B cell (primary cell): ENCODE results near the gene TMEM128. TPM values are rescaled to one million over a fixed set of nuclear protein-coding genes. Genes with fewer than 3 reads are reported as not detected.

ENCODE experiments used
- ATAC-seq: fragments of 200-7000 bp; cut with Tn5 transposase; one replicate; pipeline ENCODE4 v1.10.0; 2021; ENCODE audit warnings: low read depth, mild to moderate bottlenecking, moderate number of reproducible peaks, moderate library complexity
- CTCF ChIA-PET: fragments of 350-600 bp; sonication (Branson Sonifier 250); formaldehyde crosslinking; loops from one replicate; lab custom pipeline; 2021; ENCODE audit warnings: antibody characterized with exemption, inconsistent platforms; lab: Charles Lee
- POLR2A ChIA-PET: fragments of 350-600 bp; sonication (Branson Sonifier 250); formaldehyde crosslinking; loops from one replicate; lab custom pipeline; 2021; ENCODE audit warnings: antibody characterized with exemption; lab: Charles Lee
- DNase-seq: peaks from one replicate; pipeline ENCODE4 v3.0.0; 2013
- H2AFZ ChIP-seq: 2 replicates; pipeline ENCODE4 v1.6.1; 2012; ENCODE audit warnings: mild to moderate bottlenecking, low read depth, low read length; ENCODE audit not compliant: insufficient read depth, poor library complexity, severe bottlenecking
- H3K27ac ChIP-seq, 2 donors: 1 replicate in 1 of 2; 2 replicates in 1 of 2; pipeline ENCODE4 v1.5.1; 2012 to 2013; ENCODE audit warnings: low read length in 2 of 2, mild to moderate bottlenecking in 2 of 2, moderate library complexity in 1 of 2
- H3K27me3 ChIP-seq, 4 experiments: fragments of 200-600 bp in 1 of 4; sonication (generic) in 1 of 4; replicated peaks in 1 of 4; 1 replicate in 2 of 4; 2 replicates in 2 of 4; pipeline versions ENCODE4 v1.6.1 to v1.7.0; 2013 to 2016; ENCODE audit warnings: low read length in 3 of 4, mild to moderate bottlenecking in 2 of 4, mixed read lengths in 1 of 4, moderate library complexity in 1 of 4; ENCODE audit not compliant: insufficient read depth in 4 of 4, control insufficient read depth in 3 of 4; ENCODE audit errors: control extremely low read depth in 1 of 4
- H3K36me3 ChIP-seq, 2 experiments: replicated peaks in 1 of 2; 1 replicate in 1 of 2; 2 replicates in 1 of 2; pipeline versions ENCODE4 v1.6.1 to v1.7.1; 2013; ENCODE audit warnings: low read length in 1 of 2; ENCODE audit not compliant: insufficient read depth in 2 of 2, control insufficient read depth in 1 of 2; ENCODE audit errors: control extremely low read depth in 1 of 2, extremely low read depth in 1 of 2
- H3K4me1 ChIP-seq, 2 donors: fragments of 200-600 bp in 1 of 2; sonication (generic) in 1 of 2; 1 replicate in 1 of 2; 2 replicates in 1 of 2; pipeline versions ENCODE4 v1.5.1 to v1.6.1; 2013 to 2017; ENCODE audit warnings: low read length in 2 of 2; ENCODE audit not compliant: control insufficient read depth in 2 of 2, insufficient read depth in 2 of 2
- H3K4me2 ChIP-seq: replicated peaks from 2 replicates; pipeline ENCODE3; 2012; ENCODE audit warnings: mild to moderate bottlenecking, low read depth, low read length; ENCODE audit not compliant: poor library complexity, severe bottlenecking
- H3K4me3 ChIP-seq, 5 experiments: fragments of 200-600 bp in 1 of 5; sonication (generic) in 1 of 5; 1 replicate in 3 of 5; 2 replicates in 2 of 5; pipeline versions ENCODE4 v1.5.1 to v1.7.0; 2011 to 2016; ENCODE audit warnings: low read length in 4 of 5, mild to moderate bottlenecking in 4 of 5, low read depth in 2 of 5, control low read depth in 1 of 5, moderate library complexity in 1 of 5; ENCODE audit not compliant: insufficient read depth in 1 of 5; ENCODE audit errors: control extremely low read depth in 1 of 5, extremely low read depth in 1 of 5
- H3K79me2 ChIP-seq: fragments of 200-600 bp; sonication (generic); one replicate; pipeline ENCODE4 v1.6.0; 2016; ENCODE audit warnings: low read length; ENCODE audit not compliant: control insufficient read depth, insufficient read depth
- H3K9ac ChIP-seq: fragments of 200-600 bp; sonication (generic); 2 replicates; pipeline ENCODE4 v1.6.1; 2017; ENCODE audit warnings: mild to moderate bottlenecking, low read length, moderate library complexity
- H3K9me3 ChIP-seq, 3 donors: one replicate each; pipeline versions ENCODE4 v1.6.1 to v1.7.1; 2013; ENCODE audit warnings: low read length in 2 of 3; ENCODE audit not compliant: control insufficient read depth in 2 of 3, insufficient read depth in 1 of 3; ENCODE audit errors: control extremely low read depth in 1 of 3
- H4K20me1 ChIP-seq: 2 replicates; pipeline ENCODE4 v1.6.0; 2012; ENCODE audit warnings: mild to moderate bottlenecking, low read length; ENCODE audit not compliant: insufficient read depth, control insufficient read depth, poor library complexity, severe bottlenecking
- H3K27ac Mint-ChIP-seq: one replicate; pipeline ENCODE4 v1.8.0; 2021; ENCODE audit warnings: mixed read lengths
- H3K27me3 Mint-ChIP-seq: one replicate; pipeline ENCODE4 v1.8.0; 2021; ENCODE audit warnings: mixed read lengths
- H3K4me1 Mint-ChIP-seq: one replicate; pipeline ENCODE4 v1.8.0; 2021; ENCODE audit warnings: mixed read lengths
- H3K4me3 Mint-ChIP-seq: one replicate; pipeline ENCODE4 v1.8.0; 2021; ENCODE audit warnings: mixed read lengths
- H3K9me3 Mint-ChIP-seq: one replicate; pipeline ENCODE4 v1.8.0; 2022; ENCODE audit warnings: mixed read lengths; ENCODE audit not compliant: insufficient read depth
- CTCF ChIP-seq: fragments of 200-600 bp; IDR thresholded peaks from one replicate; pipeline ENCODE4 v1.8.0; 2022; ENCODE audit warnings: antibody characterized with exemption, mild to moderate bottlenecking
- EZH2 ChIP-seq: IDR thresholded peaks from 2 replicates; pipeline ENCODE4 v1.6.1; 2012; ENCODE audit warnings: borderline replicate concordance, low read depth, mild to moderate bottlenecking, moderate library complexity, low read length; ENCODE audit not compliant: insufficient read depth, poor library complexity, severe bottlenecking
- WGBS: methylation state at CpG from one replicate; pipeline ENCODE4 v1.1.5; 2013; ENCODE audit warnings: missing lambda C conversion rate; ENCODE audit not compliant: insufficient coverage; 5-methylcytosine and 5-hydroxymethylcytosine counted together
- intact Hi-C: fragments of 100-400 bp; cut with micrococcal nuclease; formaldehyde crosslinking; loops from one replicate; pipeline ENCODE4 v1.10.0; 2022
- polyA plus RNA-seq: library from polyadenylated mRNA; depleted of rRNA; stranded (reverse); fragments of >200 nt; gene quantifications from 2 replicates; pipeline ENCODE4 v1.2.3, GENCODE V29; 2012
- total RNA-seq, 2 donors: library from RNA; stranded (reverse); fragments of 120-200 nt in 1 of 2; gene quantifications; 1 replicate in 1 of 2; 2 replicates in 1 of 2; pipeline versions ENCODE4 v1.2.3 to v1.2.4, GENCODE V29; 2013 to 2022

TMEM128 gene
- total and polyA plus RNA-seq, 2 donors (not counting 1 experiment from before 2014, with no cell fraction given), result 10.2 to 17.3 TPM

GRCh38 chr4:4206204-4206603 is 41.8 kb downstream of the TMEM128 start:
- H3K4me3 Mint-ChIP-seq, result no peak overlapping the region
- no peak overlapping the region for H3K4me2 ChIP-seq
- no peaks in the 10 kb centered on the region for H3K79me2 ChIP-seq
- DNase-seq (no peak), ATAC-seq (no peak)
- peaks cover 0 to 3% (median 0%) of the 10 kb centered on the region in 3 donors for H3K9me3 ChIP-seq
- no peak overlapping the region for H3K9ac ChIP-seq
- intact Hi-C loops, result no loop called here
- H4K20me1 ChIP-seq, result no peaks in the 10 kb centered on the region
- H3K4me3 ChIP-seq, result no peak overlapping the region
- peaks cover 0 to 10% (median 5%) of the 10 kb centered on the region in 4 experiments for H3K27me3 ChIP-seq
- H3K36me3 ChIP-seq, result no peaks in the 10 kb centered on the region
- ChIA-PET POLR2A (no interaction called here), CTCF (no interaction called here)
- peaks cover 48% of the 10 kb centered on the region for H3K27me3 Mint-ChIP-seq
- no peak overlapping the region for H3K27ac ChIP-seq
- no peak for TF ChIP-seq EZH2
- no peak for TF ChIP-seq CTCF
- no peaks in the 10 kb centered on the region for H3K4me1 Mint-ChIP-seq
- no peaks in the 10 kb centered on the region for H3K9me3 Mint-ChIP-seq
- no peak overlapping the region for H3K27ac Mint-ChIP-seq
- H3K4me1 ChIP-seq, result no peaks in the 10 kb centered on the region
- no peak overlapping the region for H2AFZ ChIP-seq

- Histone ChIP-seq H3K27ac (no peak overlapping the region), H3K27me3 (peaks cover 0 to 10% (median 3%) of the 10 kb centered on the region in 4 experiments), H3K36me3 (no peaks in the 10 kb centered on the region), H3K4me1 (no peaks in the 10 kb centered on the region), H3K4me2 (no peak overlapping the region), H3K79me2 (no peaks in the 10 kb centered on the region), H4K20me1 (no peaks in the 10 kb centered on the region), H3K9ac (no peak overlapping the region), H2AFZ (no peak overlapping the region), H3K9me3 (peaks cover 0 to 3% (median 0%) of the 10 kb centered on the region in 3 donors), H3K4me3 (no peak overlapping the region)
- ChIA-PET POLR2A (no interaction called here), CTCF (no interaction called here)
- Mint-ChIP-seq H3K4me3 (no peak overlapping the region), H3K27me3 (peaks cover 35% of the 10 kb centered on the region), H3K4me1 (no peaks in the 10 kb centered on the region), H3K27ac (no peak overlapping the region), H3K9me3 (no peaks in the 10 kb centered on the region)
- TF ChIP-seq EZH2 (no peak), CTCF (no peak)
- DNase-seq (no peak), ATAC-seq (no peak)
- WGBS, result 82% methylated on average over 3 of the region's 3 CpGs
- intact Hi-C loops, result no loop called here
These were observed 43.6 kb downstream of the TMEM128 start for GRCh38 chr4:4204401-4204745.
